ENCODE results near the gene CLIP1. TPM values are rescaled to one million over a fixed set of nuclear protein-coding genes. Genes with fewer than 3 reads are reported as not detected.
"Not testable (repeated sequence)": the region's sequence is repeated elsewhere in the genome, so short reads cannot be mapped to it uniquely, and the experiment has no call there.

Gene CLIP1
- total RNA-seq, 1 donor from 2014 or later = 102 TPM

GRCh38 chr12:122437656-122438121 lies 15.2 kb upstream of the CLIP1 start:
- Histone ChIP-seq H3K36me3 (no peaks in the 10 kb centered on the region), H3K27me3 (ENCODE audit: low read depth) (no peaks in the 10 kb centered on the region), H3K4me3 (no peak overlapping the region), H3K4me1 (no peaks in the 10 kb centered on the region), H3K9me3 (replicated peaks) (no peaks in the 10 kb centered on the region), H3K27ac (replicated peaks) (no peak overlapping the region)
- DNase-seq = peak; percentile 51
- no peak for TF ChIP-seq CTCF (IDR thresholded peaks at IDR 0.05; ENCODE audit: borderline replicate concordance)
- intact Hi-C loops (cut with micrococcal nuclease) = no loop called here

GRCh38 chr12:122435186-122435585 lies 12.7 kb upstream of the CLIP1 start:
- DNase-seq = no peak
- H3K27me3 ChIP-seq (ENCODE audit: low read depth) = no peaks in the 10 kb centered on the region
- intact Hi-C loops (cut with micrococcal nuclease) = no loop called here
- no peaks in the 10 kb centered on the region for H3K4me1 ChIP-seq
- no peak overlapping the region for H3K27ac ChIP-seq (replicated peaks)
- H3K36me3 ChIP-seq = no peaks in the 10 kb centered on the region
- H3K4me3 ChIP-seq = no peak overlapping the region
- TF ChIP-seq CTCF (IDR thresholded peaks at IDR 0.05; ENCODE audit: borderline replicate concordance) = no peak
- no peaks in the 10 kb centered on the region for H3K9me3 ChIP-seq (replicated peaks)

- H3K36me3 ChIP-seq; DNase-seq; H3K27me3 ChIP-seq (ENCODE audit: low read depth); H3K4me3 ChIP-seq; H3K27ac ChIP-seq (replicated peaks); intact Hi-C loops (cut with micrococcal nuclease); H3K9me3 ChIP-seq (replicated peaks); H3K4me1 ChIP-seq: not testable (repeated sequence)
Measured at GRCh38 chr12:122429043-122429442, 6.6 kb upstream of the CLIP1 start.

- no peak for DNase-seq
- Histone ChIP-seq H3K4me3 (no peak overlapping the region), H3K36me3 (no peaks in the 10 kb centered on the region), H3K4me1 (peaks cover 13% of the 10 kb centered on the region), H3K9me3 (replicated peaks) (no peaks in the 10 kb centered on the region), H3K27ac (replicated peaks) (no peak overlapping the region), H3K27me3 (ENCODE audit: low read depth) (no peaks in the 10 kb centered on the region)
- TF ChIP-seq CTCF (IDR thresholded peaks at IDR 0.05; ENCODE audit: borderline replicate concordance) = no peak
- intact Hi-C loops (cut with micrococcal nuclease) = no loop called here
Measured at GRCh38 chr12:122427403-122427802, 4.9 kb upstream of the CLIP1 start.

- no peaks in the 10 kb centered on the region for H3K27me3 ChIP-seq (ENCODE audit: low read depth)
- peak overlapping the region; percentile 85 for H3K4me3 ChIP-seq
Measured at GRCh38 chr12:122423258-122424165, 1.0 kb upstream of the CLIP1 start.

More at GRCh38 chr12:122423258-122424165, 1.0 kb upstream of the CLIP1 start:
- H3K27ac ChIP-seq (replicated peaks) = peak overlapping the region; percentile 99
- no peaks in the 10 kb centered on the region for H3K9me3 ChIP-seq (replicated peaks)
- intact Hi-C loops (cut with micrococcal nuclease) = no loop called here
- H3K36me3 ChIP-seq = no peaks in the 10 kb centered on the region
- DNase-seq = no peak
- no peak for TF ChIP-seq CTCF (IDR thresholded peaks at IDR 0.05; ENCODE audit: borderline replicate concordance)
- peaks cover 39% of the 10 kb centered on the region for H3K4me1 ChIP-seq

Measured in left ventricle myocardium inferior (tissue), 1 donor.